Suprapubic skin (tissue), 4 donors: ENCODE measurements around the gene GPER1.

ENCODE experiments used
- EP300 ChIP-seq: sonication (generic); formaldehyde crosslinking; IDR thresholded peaks from one replicate; pipeline ENCODE4 v1.6.1; 2017; ENCODE audit warnings: antibody characterized with exemption
- POLR2AphosphoS5 ChIP-seq, 3 donors: sonication (generic); formaldehyde crosslinking; IDR thresholded peaks; one replicate each; pipeline ENCODE4 v1.6.1; 2017; ENCODE audit warnings: antibody characterized with exemption in 3 of 3
- TF ChIP-seq, protein P1 (sequence below), 2 donors: fragments of 200-600 bp in 1 of 2; fragments of 450-650 bp in 1 of 2; sonication (generic) in 1 of 2; IDR thresholded peaks; one replicate each; pipeline ENCODE4 v1.5.1; 2016 to 2019; ENCODE audit warnings: antibody characterized with exemption in 2 of 2, mild to moderate bottlenecking in 1 of 2, moderate library complexity in 1 of 2

DNA sequence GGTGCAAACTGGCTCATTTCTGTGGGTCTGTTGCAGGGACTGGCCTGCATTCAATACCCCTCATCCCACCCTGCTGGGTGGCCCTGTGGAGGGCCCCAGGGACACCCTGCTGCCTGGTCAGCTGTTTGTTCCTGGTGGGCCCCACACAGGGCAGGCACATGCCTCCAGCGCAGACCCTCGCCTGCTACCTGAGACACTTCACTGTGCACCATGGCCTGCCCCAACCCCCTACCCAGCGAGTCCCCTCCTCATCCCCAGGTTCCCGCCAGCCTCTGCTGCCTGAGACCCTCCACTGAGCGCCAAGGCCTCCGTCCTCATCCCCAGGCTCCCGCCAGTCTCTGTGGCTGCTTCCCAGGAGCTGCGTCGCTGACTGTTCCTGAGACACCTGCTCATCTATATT lies 26.7 kb upstream of the GPER1 start:
- TF ChIP-seq, protein P1, sequence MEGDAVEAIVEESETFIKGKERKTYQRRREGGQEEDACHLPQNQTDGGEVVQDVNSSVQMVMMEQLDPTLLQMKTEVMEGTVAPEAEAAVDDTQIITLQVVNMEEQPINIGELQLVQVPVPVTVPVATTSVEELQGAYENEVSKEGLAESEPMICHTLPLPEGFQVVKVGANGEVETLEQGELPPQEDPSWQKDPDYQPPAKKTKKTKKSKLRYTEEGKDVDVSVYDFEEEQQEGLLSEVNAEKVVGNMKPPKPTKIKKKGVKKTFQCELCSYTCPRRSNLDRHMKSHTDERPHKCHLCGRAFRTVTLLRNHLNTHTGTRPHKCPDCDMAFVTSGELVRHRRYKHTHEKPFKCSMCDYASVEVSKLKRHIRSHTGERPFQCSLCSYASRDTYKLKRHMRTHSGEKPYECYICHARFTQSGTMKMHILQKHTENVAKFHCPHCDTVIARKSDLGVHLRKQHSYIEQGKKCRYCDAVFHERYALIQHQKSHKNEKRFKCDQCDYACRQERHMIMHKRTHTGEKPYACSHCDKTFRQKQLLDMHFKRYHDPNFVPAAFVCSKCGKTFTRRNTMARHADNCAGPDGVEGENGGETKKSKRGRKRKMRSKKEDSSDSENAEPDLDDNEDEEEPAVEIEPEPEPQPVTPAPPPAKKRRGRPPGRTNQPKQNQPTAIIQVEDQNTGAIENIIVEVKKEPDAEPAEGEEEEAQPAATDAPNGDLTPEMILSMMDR (IDR thresholded peaks at IDR 0.05) = no peak
- TF ChIP-seq EP300 (no peak), POLR2AphosphoS5 (IDR thresholded peaks at IDR 0.05) (no peak)
